MM.1S (cell line): ENCODE results near the gene ITGA8.

Experiments
- EZH2 ChIP-seq: fragments of 300-600 bp; sonication (generic); optimal IDR thresholded peaks from 2 replicates; pipeline ENCODE3; 2017; ENCODE audit warnings: low read depth, mild to moderate bottlenecking, antibody characterized with exemption, low read length, mixed read lengths
- TF ChIP-seq, protein P1 (sequence below): fragments of 300-600 bp; sonication (generic); IDR thresholded peaks from 2 replicates; pipeline ENCODE4 v1.5.1; 2016; ENCODE audit warnings: antibody characterized with exemption, low read length, mixed read lengths

DNA sequence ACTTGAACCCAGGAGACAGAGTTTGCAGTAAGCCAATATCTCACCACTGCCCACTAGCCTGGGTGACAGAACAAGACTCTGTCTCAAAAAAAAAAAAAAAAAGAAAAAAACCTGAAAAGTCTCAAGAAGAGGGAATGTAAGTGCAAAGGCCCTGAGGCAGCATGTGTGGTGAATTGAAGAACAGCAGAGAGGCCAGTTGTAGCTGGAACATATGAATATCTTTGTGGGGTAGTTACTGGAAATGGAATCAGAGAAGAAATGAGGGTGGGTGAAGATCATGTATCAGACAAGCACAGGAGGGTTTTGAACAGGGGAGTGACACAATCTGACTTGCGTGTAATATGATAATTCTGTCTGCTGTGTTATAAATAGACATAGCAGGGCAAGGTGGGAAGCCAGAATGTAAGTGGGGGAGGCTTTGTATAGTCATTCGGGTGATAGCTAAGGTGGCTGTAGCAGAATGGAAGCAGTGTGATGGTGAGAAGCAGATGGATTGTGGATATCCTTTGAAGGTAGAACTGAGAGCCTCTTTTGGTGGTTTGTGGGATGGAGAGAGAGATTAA, 45.3 kb upstream of the ITGA8 start:
- TF ChIP-seq, protein P1, sequence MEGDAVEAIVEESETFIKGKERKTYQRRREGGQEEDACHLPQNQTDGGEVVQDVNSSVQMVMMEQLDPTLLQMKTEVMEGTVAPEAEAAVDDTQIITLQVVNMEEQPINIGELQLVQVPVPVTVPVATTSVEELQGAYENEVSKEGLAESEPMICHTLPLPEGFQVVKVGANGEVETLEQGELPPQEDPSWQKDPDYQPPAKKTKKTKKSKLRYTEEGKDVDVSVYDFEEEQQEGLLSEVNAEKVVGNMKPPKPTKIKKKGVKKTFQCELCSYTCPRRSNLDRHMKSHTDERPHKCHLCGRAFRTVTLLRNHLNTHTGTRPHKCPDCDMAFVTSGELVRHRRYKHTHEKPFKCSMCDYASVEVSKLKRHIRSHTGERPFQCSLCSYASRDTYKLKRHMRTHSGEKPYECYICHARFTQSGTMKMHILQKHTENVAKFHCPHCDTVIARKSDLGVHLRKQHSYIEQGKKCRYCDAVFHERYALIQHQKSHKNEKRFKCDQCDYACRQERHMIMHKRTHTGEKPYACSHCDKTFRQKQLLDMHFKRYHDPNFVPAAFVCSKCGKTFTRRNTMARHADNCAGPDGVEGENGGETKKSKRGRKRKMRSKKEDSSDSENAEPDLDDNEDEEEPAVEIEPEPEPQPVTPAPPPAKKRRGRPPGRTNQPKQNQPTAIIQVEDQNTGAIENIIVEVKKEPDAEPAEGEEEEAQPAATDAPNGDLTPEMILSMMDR, result no peak
- TF ChIP-seq EZH2, result no peak
